RWPE2 (cell line): ENCODE measurements around the gene METTL21C.

Source experiments
- ATAC-seq: fragments of 200-7000 bp; cut with Tn5 transposase; 3 replicates; pipeline ENCODE4 v1.9.1; 2021; ENCODE audit warnings: low read depth
- DNase-seq: peaks from one replicate; pipeline ENCODE4 v3.0.0-alpha.2; 2020; ENCODE audit warnings: low spot score
- H3K27ac ChIP-seq: fragments of 450-650 bp; 2 replicates; pipeline ENCODE4 v1.5.1; 2017; ENCODE audit warnings: mild to moderate bottlenecking; ENCODE audit not compliant: poor library complexity, severe bottlenecking
- H3K27me3 ChIP-seq: fragments of 250-450 bp; sonication (Bioruptor Pico); 2 replicates; pipeline ENCODE4 v1.5.1; 2021; ENCODE audit warnings: mild to moderate bottlenecking, moderate library complexity; ENCODE audit not compliant: insufficient read depth, poor library complexity, severe bottlenecking
- H3K36me3 ChIP-seq: fragments of 250-450 bp; sonication (Bioruptor Pico); 2 replicates; pipeline ENCODE4 v1.5.1; 2020; ENCODE audit warnings: low read depth, mild to moderate bottlenecking, moderate library complexity
- H3K4me1 ChIP-seq: fragments of 250-450 bp; sonication (Bioruptor Pico); 2 replicates; pipeline ENCODE4 v1.5.1; 2021; ENCODE audit warnings: mild to moderate bottlenecking, moderate library complexity; ENCODE audit not compliant: insufficient read depth, poor library complexity, severe bottlenecking
- H3K4me3 ChIP-seq: fragments of 250-450 bp; sonication (Bioruptor Pico); 2 replicates; pipeline ENCODE4 v1.5.1; 2021; ENCODE audit warnings: mild to moderate bottlenecking, moderate library complexity; ENCODE audit not compliant: severe bottlenecking
- H3K9me3 ChIP-seq: fragments of 250-450 bp; sonication (Bioruptor Pico); 2 replicates; pipeline ENCODE4 v1.5.1; 2021; ENCODE audit warnings: mild to moderate bottlenecking, moderate library complexity; ENCODE audit not compliant: severe bottlenecking
- CTCF ChIP-seq: fragments of 450-650 bp; IDR thresholded peaks from one replicate; pipeline ENCODE4 v1.5.1; 2017; ENCODE audit warnings: mild to moderate bottlenecking, moderate library complexity; ENCODE audit not compliant: poor library complexity, severe bottlenecking

Gene METTL21C

GRCh38 chr13:102694937-102695336 is at the start of gene METTL21C:
METTL21C (minus strand) TSS chr13:102695044; CDS start chr13:102694498, 546 bp downstream.
- no peak within 1 kb of the TSS for H3K27ac ChIP-seq
- no peaks in the 10 kb centered on the region for H3K4me1 ChIP-seq
- H3K27me3 ChIP-seq, result no peaks in the 10 kb centered on the region
- no peak for TF ChIP-seq CTCF
- ATAC-seq (no peak), DNase-seq (no peak)
- no peaks in the 10 kb centered on the region for H3K36me3 ChIP-seq
- H3K9me3 ChIP-seq, result no peaks in the 10 kb centered on the region
- no peak within 1 kb of the TSS for H3K4me3 ChIP-seq

- Histone ChIP-seq H3K4me1 (no peaks in the 10 kb centered on the region), H3K27me3 (peaks cover 46% of the 10 kb centered on the region), H3K36me3 (no peaks in the 10 kb centered on the region), H3K9me3 (no peaks in the 10 kb centered on the region), H3K4me3 (no peak overlapping the region), H3K27ac (no peak overlapping the region)
- no peak for DNase-seq
- no peak for TF ChIP-seq CTCF
- ATAC-seq, result no peak
Measured at GRCh38 chr13:102742506-102742905, 47.7 kb upstream of the METTL21C start.

- Histone ChIP-seq H3K36me3 (no peaks in the 10 kb centered on the region), H3K4me1 (no peaks in the 10 kb centered on the region), H3K27ac (no peak overlapping the region), H3K4me3 (no peak overlapping the region), H3K9me3 (no peaks in the 10 kb centered on the region), H3K27me3 (peaks cover 50% of the 10 kb centered on the region)
- ATAC-seq, result no peak
- no peak for DNase-seq
- TF ChIP-seq CTCF, result no peak
Measured at GRCh38 chr13:102742101-102742500, 47.3 kb upstream of the METTL21C start.

GRCh38 chr13:102729560-102730270 is 34.9 kb upstream of the METTL21C start:
- peak; percentile 57 for ATAC-seq
- DNase-seq, result no peak

More at GRCh38 chr13:102729560-102730270, 34.9 kb upstream of the METTL21C start:
- Histone ChIP-seq H3K4me3 (no peak overlapping the region), H3K27me3 (no peaks in the 10 kb centered on the region), H3K9me3 (no peaks in the 10 kb centered on the region), H3K4me1 (peaks cover 13% of the 10 kb centered on the region), H3K27ac (peak overlapping the region; percentile 34), H3K36me3 (no peaks in the 10 kb centered on the region)
- no peak for TF ChIP-seq CTCF
